K562 treated with DMSO at 1 percent for 24 hours (cell line): ENCODE data around the gene KANSL1. TPM values are rescaled to one million over a fixed set of nuclear protein-coding genes. Genes with fewer than 3 reads are reported as not detected.

Source experiments
- total RNA-seq: library from RNA; unstranded; fragments of 300-600 nt; gene quantifications from 2 replicates; pipeline ENCODE4 v1.2.3, GENCODE V29; 2022; ENCODE audit warnings: low read depth; ENCODE audit not compliant: insufficient read depth

Gene KANSL1
- total RNA-seq, result 20.3 and 22.5 TPM in 2 replicates

GRCh38 chr17:46193151-46193625, at the start of gene KANSL1:
KANSL1 (minus strand) TSS chr17:46193429; CDS start chr17:46172143, 21,286 bp downstream.

GRCh38 chr17:45998987-45999899, 194.0 kb downstream of the KANSL1 start, which contains the start of gene STH:
STH (plus strand) TSS chr17:45999250; CDS start chr17:45999280, 30 bp downstream.

Other genes starting within 250 kb of the KANSL1 start
- not detected in 2 replicates for gene STH, start 194.2 kb downstream of the KANSL1 start, total RNA-seq
- 0.87 and 0.88 TPM in 2 replicates for gene LRRC37A, start 101.7 kb upstream of the KANSL1 start, total RNA-seq
- gene ARL17B, start 168.3 kb upstream of the KANSL1 start, total RNA-seq, result 1.5 and 1.6 TPM in 2 replicates